HFF-Myc (cell line): ENCODE results near the gene MYO16.

ENCODE experiments used
- DNase-seq: peaks from one replicate; pipeline ENCODE4 v3.0.0-alpha.2; 2011; ENCODE audit warnings: low read depth; ENCODE audit errors: extremely low read depth
- H3K4me3 ChIP-seq: replicated peaks from 2 replicates; pipeline ENCODE4 v1.5.1; 2011; ENCODE audit warnings: low read depth, mild to moderate bottlenecking, control low read depth, low read length
- TF ChIP-seq, protein P1 (sequence below): IDR thresholded peaks from 2 replicates; pipeline ENCODE4 v1.5.1; 2012; ENCODE audit warnings: mild to moderate bottlenecking, low read depth, low read length, control low read depth; ENCODE audit errors: missing control alignments

The MYO16 gene

DNA sequence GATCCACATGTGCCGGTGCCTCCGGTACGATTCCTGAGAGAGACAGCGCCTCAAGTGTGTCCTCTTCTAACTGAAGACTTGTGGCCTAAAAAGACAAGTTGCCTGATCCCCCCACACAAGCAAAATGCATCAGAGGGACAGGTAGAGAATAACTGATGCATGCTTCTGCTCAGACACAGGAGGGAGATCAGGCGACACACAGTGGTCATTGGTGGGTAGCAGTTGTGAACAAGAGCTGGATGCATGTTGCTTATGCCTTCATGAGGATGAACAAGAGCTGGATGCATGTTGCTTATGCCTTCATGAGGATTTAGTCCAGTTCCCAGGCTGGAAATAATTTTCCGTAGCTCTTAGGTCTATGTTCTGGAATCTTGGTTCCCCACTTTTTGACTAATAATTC lies 505.6 kb downstream of the MYO16 start:
- no peak for DNase-seq
- TF ChIP-seq, protein P1, sequence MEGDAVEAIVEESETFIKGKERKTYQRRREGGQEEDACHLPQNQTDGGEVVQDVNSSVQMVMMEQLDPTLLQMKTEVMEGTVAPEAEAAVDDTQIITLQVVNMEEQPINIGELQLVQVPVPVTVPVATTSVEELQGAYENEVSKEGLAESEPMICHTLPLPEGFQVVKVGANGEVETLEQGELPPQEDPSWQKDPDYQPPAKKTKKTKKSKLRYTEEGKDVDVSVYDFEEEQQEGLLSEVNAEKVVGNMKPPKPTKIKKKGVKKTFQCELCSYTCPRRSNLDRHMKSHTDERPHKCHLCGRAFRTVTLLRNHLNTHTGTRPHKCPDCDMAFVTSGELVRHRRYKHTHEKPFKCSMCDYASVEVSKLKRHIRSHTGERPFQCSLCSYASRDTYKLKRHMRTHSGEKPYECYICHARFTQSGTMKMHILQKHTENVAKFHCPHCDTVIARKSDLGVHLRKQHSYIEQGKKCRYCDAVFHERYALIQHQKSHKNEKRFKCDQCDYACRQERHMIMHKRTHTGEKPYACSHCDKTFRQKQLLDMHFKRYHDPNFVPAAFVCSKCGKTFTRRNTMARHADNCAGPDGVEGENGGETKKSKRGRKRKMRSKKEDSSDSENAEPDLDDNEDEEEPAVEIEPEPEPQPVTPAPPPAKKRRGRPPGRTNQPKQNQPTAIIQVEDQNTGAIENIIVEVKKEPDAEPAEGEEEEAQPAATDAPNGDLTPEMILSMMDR: no peak
- H3K4me3 ChIP-seq: no peak overlapping the region

DNA sequence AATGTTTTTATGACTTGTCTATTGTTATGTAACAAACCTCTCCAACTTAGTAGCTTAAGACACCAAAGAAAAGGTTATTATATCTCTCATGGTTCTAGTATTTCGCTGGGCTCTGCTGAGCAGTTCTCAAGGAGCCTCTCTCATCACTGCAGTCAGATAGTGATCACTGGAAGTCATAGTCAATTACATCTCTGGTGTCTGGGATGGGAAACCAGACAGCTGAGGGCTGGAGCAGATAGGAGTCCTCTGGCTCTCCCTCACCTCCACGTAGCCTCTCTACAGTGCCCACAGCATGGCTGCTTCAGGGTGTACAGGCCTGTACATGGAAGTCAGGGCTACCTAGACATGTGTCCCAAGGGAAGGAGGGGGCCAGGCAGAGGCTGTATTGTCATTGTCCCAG lies 507.5 kb downstream of the MYO16 start:
- TF ChIP-seq, protein P1: no peak
- H3K4me3 ChIP-seq: no peak overlapping the region
- DNase-seq: no peak

DNA sequence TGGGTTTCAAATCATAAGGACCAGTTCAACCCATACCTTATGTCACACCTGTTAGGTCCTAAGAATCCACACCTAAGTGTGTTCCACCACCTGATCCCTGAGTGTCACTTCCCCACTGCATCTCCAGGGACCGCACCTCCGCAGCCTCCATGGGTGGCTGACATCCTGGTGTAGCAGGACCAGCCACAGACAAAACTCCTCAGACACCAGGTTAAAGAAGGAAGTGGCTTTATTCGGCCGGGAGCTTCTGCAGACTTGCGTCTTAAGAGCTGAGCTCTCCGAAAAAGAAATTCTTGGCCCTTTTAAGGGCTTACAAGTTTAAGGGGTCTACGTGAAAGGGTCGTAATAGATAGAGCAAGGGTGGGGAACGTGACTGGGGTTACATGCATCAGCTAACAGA lies 509.9 kb downstream of the MYO16 start:
- TF ChIP-seq, protein P1: no peak
- no peak for DNase-seq
- no peak overlapping the region for H3K4me3 ChIP-seq

- no peak for DNase-seq
- no peak overlapping the region for H3K4me3 ChIP-seq
- TF ChIP-seq, protein P1: no peak
Observed at GRCh38 chr13:109140054-109140453, 510.6 kb downstream of the MYO16 start.

- no peak overlapping the region for H3K4me3 ChIP-seq
- TF ChIP-seq, protein P1: no peak
- no peak for DNase-seq
Observed at GRCh38 chr13:109140479-109141349, 511.3 kb downstream of the MYO16 start.

DNA sequence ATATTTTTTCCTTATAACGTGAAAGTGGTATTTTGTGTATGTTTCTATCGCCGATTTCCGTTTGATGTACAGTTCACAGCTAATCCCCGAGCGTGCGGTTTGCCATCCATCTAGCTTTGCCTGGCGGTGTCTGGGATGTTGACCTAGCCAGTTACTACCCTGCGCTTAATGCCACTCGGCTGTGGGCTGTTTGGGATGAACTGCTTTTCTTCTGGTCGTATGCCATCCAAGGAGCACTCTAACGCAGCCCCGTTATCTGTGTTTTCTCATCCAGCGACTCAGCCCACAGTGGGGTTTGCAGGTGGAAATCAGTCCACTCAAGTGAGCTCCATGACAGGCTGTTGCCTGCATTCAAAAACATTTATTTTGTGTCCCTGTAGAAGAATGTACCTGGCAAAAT lies 512.3 kb downstream of the MYO16 start:
- H3K4me3 ChIP-seq: no peak overlapping the region
- no peak for DNase-seq
- TF ChIP-seq, protein P1: no peak
